GM12878 (cell line): ENCODE results near the gene DUSP22. TPM values are rescaled to one million over a fixed set of nuclear protein-coding genes. Genes with fewer than 3 reads are reported as not detected.

Source experiments
- ATF7 ChIP-seq: fragments of 450-650 bp; IDR thresholded peaks from 2 replicates; pipeline ENCODE4 v1.6.1; 2016; ENCODE audit warnings: low read depth, mild to moderate bottlenecking
- BACH1 ChIP-seq: fragments of 450-650 bp; IDR thresholded peaks from 2 replicates; pipeline ENCODE4 v1.6.1; 2017; ENCODE audit warnings: mild to moderate bottlenecking, borderline replicate concordance
- BHLHE40 ChIP-seq, 2 experiments: fragments of 450-650 bp in 1 of 2; IDR thresholded peaks; 2 replicates each; pipeline ENCODE4 v1.6.1; 2011 to 2017; ENCODE audit warnings: low read depth in 2 of 2, borderline replicate concordance in 1 of 2, improper control_type of control experiment in 1 of 2, low read length in 1 of 2, mild to moderate bottlenecking in 1 of 2
- DPF2 ChIP-seq: fragments of 450-650 bp; IDR thresholded peaks from 2 replicates; pipeline ENCODE4 v1.6.1; 2017; ENCODE audit warnings: mild to moderate bottlenecking
- EED ChIP-seq: sonication (generic); IDR thresholded peaks from 2 replicates; pipeline ENCODE4 v1.6.1; 2016; ENCODE audit warnings: antibody characterized with exemption, low read depth
- ETV6 ChIP-seq, 2 experiments: fragments of 450-650 bp in 1 of 2; IDR thresholded peaks in 1 of 2; conservative IDR thresholded peaks in 1 of 2; 2 replicates each; pipeline ENCODE4 v1.6.1; 2014; ENCODE audit warnings: antibody characterized with exemption in 1 of 2, borderline replicate concordance in 1 of 2, low read depth in 1 of 2, mild to moderate bottlenecking in 1 of 2, moderate library complexity in 1 of 2
- FOS ChIP-seq: IDR thresholded peaks from 3 replicates; pipeline ENCODE4 v1.6.1; 2011; ENCODE audit warnings: borderline replicate concordance; ENCODE audit not compliant: insufficient read length; ENCODE audit errors: extremely low read depth
- JUND ChIP-seq: IDR thresholded peaks from 2 replicates; pipeline ENCODE4 v1.6.1; 2012; ENCODE audit warnings: low read depth, mild to moderate bottlenecking, low read length, improper control_type of control experiment, moderate library complexity
- LARP7 ChIP-seq: fragments of 450-650 bp; IDR thresholded peaks from 2 replicates; pipeline ENCODE4 v1.6.1; 2017; ENCODE audit warnings: mild to moderate bottlenecking
- NBN ChIP-seq: fragments of 450-650 bp; IDR thresholded peaks from 2 replicates; pipeline ENCODE4 v1.6.1; 2016
- PAX5 ChIP-seq: IDR thresholded peaks from 2 replicates; pipeline ENCODE4 v1.6.1; 2011; ENCODE audit warnings: low read depth, low read length, borderline replicate concordance
- SP1 ChIP-seq: IDR thresholded peaks from one replicate; pipeline ENCODE4 v1.6.1; 2011; ENCODE audit warnings: low read depth, low read length
- TBL1XR1 ChIP-seq: IDR thresholded peaks from 2 replicates; pipeline ENCODE4 v1.6.1; 2012; ENCODE audit warnings: low read depth, low read length, improper control_type of control experiment
- TCF3 ChIP-seq: IDR thresholded peaks from 2 replicates; pipeline ENCODE4 v1.6.1; 2012; ENCODE audit warnings: low read depth, mild to moderate bottlenecking, low read length, borderline replicate concordance; ENCODE audit not compliant: insufficient read depth
- YBX1 ChIP-seq: fragments of 450-650 bp; IDR thresholded peaks from 2 replicates; pipeline ENCODE4 v1.6.1; 2016; ENCODE audit warnings: antibody characterized with exemption
- ZBED1 ChIP-seq: IDR thresholded peaks from 2 replicates; pipeline ENCODE4 v1.6.1; 2016; ENCODE audit warnings: borderline replicate concordance
- ZNF622 ChIP-seq: fragments of 450-650 bp; IDR thresholded peaks from 2 replicates; pipeline ENCODE4 v1.6.1; 2017; ENCODE audit warnings: mild to moderate bottlenecking, inconsistent platforms
- polyA plus RNA-seq, 11 experiments: library from polyadenylated mRNA; depleted of rRNA in 4 of 11; unstranded in 6 of 11; stranded (reverse) in 5 of 11; fragments of >200 nt; fragmentation: Nextera tagmentation in 4 of 11; fragmentation: Illumina TruSeq in 1 of 11; extraction: Ambion mirVana in 4 of 11; extraction: Trizol in 1 of 11; gene quantifications; 1 replicate in 1 of 11; 2 replicates in 10 of 11; pipeline versions ENCODE4 v1.2.1 to v1.2.3, GENCODE V29; 2011 to 2016; ENCODE audit warnings: inconsistent platforms in 2 of 11, missing spikeins in 2 of 11, low read depth in 1 of 11
- total RNA-seq, 4 experiments: library from RNA; depleted of rRNA in 3 of 4; stranded (reverse); fragments of >200 nt in 3 of 4; fragmentation: Illumina TruSeq in 1 of 4; extraction: Trizol in 1 of 4; gene quantifications; 2 replicates each; pipeline versions ENCODE4 v1.2.1 to v1.2.3, GENCODE V29; 2013 to 2021
- TF ChIP-seq, protein P1 (sequence below): IDR thresholded peaks from 2 replicates; pipeline ENCODE4 v1.6.1; 2011; ENCODE audit warnings: borderline replicate concordance, low read depth, mild to moderate bottlenecking, moderate library complexity, low read length; ENCODE audit not compliant: insufficient read depth, poor library complexity, severe bottlenecking
- TF ChIP-seq, protein P2 (sequence below): fragments of 450-650 bp; IDR thresholded peaks from 2 replicates; pipeline ENCODE4 v1.6.1; 2016; ENCODE audit warnings: mild to moderate bottlenecking
- TF ChIP-seq, protein P3 (sequence below), 3 experiments: IDR thresholded peaks in 2 of 3; conservative IDR thresholded peaks in 1 of 3; 2 replicates each; pipeline ENCODE4 v1.5.1; 2011; ENCODE audit warnings: low read depth in 3 of 3, low read length in 3 of 3, mild to moderate bottlenecking in 3 of 3, control low read depth in 2 of 3, moderate library complexity in 2 of 3, inconsistent platforms in 1 of 3, mixed read lengths in 1 of 3; ENCODE audit not compliant: control insufficient read depth in 2 of 3, insufficient read depth in 1 of 3; ENCODE audit errors: extremely low read depth in 1 of 3
- TF ChIP-seq, protein P4 (sequence below): fragments of 450-650 bp; IDR thresholded peaks from 2 replicates; pipeline ENCODE4 v1.6.1; 2017; ENCODE audit warnings: low read depth, mild to moderate bottlenecking, moderate library complexity
- TF ChIP-seq, protein P5 (sequence below): IDR thresholded peaks from 2 replicates; pipeline ENCODE4 v1.6.1; 2011; ENCODE audit warnings: borderline replicate concordance, low read depth, mild to moderate bottlenecking, moderate library complexity, mixed read lengths, low read length; ENCODE audit not compliant: insufficient read depth; ENCODE audit errors: extremely low read length

Gene DUSP22
- total and polyA plus RNA-seq, 10 of the 15 experiments (the other 5 are each of a cell fraction or from before 2014, with no cell fraction given) = 78.9 to 156 (median 107) TPM

DNA sequence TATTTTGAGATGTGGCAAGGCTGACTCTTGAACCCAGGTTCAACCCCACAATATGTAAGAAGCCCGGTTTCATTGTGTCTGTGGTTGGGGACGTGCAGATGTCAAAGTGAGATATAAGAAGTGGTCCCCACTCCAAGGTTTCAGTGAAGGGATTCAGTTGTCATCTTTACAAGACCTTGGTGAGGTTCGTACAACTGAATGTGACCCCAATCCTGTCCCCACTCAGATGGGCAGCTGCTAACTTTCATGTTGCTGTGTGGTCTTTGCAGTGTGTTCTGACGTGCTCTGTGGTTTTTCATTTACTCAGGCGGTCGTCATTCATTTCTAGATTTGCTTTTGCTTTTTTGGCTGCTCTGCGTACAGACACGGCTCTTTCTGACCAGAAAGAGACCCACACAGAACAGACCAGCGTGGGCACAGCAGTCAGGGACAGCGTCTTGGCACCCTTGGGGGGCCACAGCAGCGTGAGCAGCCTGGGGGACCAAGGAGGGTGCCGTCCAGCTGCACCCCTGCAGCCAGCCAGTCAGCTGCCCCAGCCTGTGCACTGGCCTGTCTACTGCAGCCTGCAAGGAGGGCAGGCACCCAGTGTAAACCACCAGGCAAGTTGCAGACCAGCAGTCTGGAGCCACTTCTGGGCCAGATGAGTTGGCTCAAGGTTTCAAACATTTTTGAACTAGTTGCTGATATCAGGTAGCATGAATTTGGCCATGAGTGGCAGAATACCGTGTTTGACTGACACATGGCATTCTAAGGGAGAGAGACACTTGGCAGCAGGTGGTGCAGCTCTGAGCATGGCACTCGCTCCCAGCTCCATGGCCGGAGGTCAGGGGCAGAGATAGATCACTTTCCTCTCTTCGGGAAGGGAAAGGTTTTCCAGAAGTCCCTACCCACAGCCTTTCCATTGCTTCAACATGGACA is 49.9 kb downstream of the DUSP22 start (continued):
- TF ChIP-seq, protein P1, sequence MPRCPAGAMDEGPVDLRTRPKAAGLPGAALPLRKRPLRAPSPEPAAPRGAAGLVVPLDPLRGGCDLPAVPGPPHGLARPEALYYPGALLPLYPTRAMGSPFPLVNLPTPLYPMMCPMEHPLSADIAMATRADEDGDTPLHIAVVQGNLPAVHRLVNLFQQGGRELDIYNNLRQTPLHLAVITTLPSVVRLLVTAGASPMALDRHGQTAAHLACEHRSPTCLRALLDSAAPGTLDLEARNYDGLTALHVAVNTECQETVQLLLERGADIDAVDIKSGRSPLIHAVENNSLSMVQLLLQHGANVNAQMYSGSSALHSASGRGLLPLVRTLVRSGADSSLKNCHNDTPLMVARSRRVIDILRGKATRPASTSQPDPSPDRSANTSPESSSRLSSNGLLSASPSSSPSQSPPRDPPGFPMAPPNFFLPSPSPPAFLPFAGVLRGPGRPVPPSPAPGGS = peak; percentile 89
- TF ChIP-seq ZBED1 (peak; percentile 97), BHLHE40 (IDR thresholded peaks at IDR 0.05; ENCODE audit: borderline replicate concordance in 1 of 2, low read depth in 2 of 2, low read length in 1 of 2) (peak; percentile 77 to 88), TCF3 (peak; percentile 98), BACH1 (peak; percentile 85), TBL1XR1 (peak; percentile 91), DPF2 (peak; percentile 97), SP1 (peak; percentile 87), ETV6 (conservative IDR thresholded peaks at IDR 0.05 in 1 of 2, IDR thresholded peaks at IDR 0.05 in 1 of 2; ENCODE audit: borderline replicate concordance in 1 of 2, low read depth in 1 of 2) (no peak), ZNF622 (no peak), LARP7 (peak; percentile 54), NBN (peak; percentile 96), YBX1 (no peak), FOS (no peak), ATF7 (peak; percentile 93), EED (peak; percentile 74; the same call in 1 of the 2 replicates), JUND (peak; percentile 70; the same call in 1 of the 2 replicates), PAX5 (peak; percentile 96)
- TF ChIP-seq, protein P2, sequence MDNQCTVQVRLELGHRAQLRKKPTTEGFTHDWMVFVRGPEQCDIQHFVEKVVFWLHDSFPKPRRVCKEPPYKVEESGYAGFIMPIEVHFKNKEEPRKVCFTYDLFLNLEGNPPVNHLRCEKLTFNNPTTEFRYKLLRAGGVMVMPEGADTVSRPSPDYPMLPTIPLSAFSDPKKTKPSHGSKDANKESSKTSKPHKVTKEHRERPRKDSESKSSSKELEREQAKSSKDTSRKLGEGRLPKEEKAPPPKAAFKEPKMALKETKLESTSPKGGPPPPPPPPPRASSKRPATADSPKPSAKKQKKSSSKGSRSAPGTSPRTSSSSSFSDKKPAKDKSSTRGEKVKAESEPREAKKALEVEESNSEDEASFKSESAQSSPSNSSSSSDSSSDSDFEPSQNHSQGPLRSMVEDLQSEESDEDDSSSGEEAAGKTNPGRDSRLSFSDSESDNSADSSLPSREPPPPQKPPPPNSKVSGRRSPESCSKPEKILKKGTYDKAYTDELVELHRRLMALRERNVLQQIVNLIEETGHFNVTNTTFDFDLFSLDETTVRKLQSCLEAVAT = peak; percentile 96
- TF ChIP-seq, protein P3, sequence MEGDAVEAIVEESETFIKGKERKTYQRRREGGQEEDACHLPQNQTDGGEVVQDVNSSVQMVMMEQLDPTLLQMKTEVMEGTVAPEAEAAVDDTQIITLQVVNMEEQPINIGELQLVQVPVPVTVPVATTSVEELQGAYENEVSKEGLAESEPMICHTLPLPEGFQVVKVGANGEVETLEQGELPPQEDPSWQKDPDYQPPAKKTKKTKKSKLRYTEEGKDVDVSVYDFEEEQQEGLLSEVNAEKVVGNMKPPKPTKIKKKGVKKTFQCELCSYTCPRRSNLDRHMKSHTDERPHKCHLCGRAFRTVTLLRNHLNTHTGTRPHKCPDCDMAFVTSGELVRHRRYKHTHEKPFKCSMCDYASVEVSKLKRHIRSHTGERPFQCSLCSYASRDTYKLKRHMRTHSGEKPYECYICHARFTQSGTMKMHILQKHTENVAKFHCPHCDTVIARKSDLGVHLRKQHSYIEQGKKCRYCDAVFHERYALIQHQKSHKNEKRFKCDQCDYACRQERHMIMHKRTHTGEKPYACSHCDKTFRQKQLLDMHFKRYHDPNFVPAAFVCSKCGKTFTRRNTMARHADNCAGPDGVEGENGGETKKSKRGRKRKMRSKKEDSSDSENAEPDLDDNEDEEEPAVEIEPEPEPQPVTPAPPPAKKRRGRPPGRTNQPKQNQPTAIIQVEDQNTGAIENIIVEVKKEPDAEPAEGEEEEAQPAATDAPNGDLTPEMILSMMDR (IDR thresholded peaks at IDR 0.05 in 2 of 3, conservative IDR thresholded peaks at IDR 0.05 in 1 of 3; ENCODE audit: control insufficient read depth in 2 of 3, extremely low read depth in 1 of 3, insufficient read depth in 1 of 3, low read depth in 3 of 3, low read length in 3 of 3) = no peak
- TF ChIP-seq, protein P4, sequence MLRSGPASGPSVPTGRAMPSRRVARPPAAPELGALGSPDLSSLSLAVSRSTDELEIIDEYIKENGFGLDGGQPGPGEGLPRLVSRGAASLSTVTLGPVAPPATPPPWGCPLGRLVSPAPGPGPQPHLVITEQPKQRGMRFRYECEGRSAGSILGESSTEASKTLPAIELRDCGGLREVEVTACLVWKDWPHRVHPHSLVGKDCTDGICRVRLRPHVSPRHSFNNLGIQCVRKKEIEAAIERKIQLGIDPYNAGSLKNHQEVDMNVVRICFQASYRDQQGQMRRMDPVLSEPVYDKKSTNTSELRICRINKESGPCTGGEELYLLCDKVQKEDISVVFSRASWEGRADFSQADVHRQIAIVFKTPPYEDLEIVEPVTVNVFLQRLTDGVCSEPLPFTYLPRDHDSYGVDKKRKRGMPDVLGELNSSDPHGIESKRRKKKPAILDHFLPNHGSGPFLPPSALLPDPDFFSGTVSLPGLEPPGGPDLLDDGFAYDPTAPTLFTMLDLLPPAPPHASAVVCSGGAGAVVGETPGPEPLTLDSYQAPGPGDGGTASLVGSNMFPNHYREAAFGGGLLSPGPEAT = peak; percentile 61
- TF ChIP-seq, protein P5, sequence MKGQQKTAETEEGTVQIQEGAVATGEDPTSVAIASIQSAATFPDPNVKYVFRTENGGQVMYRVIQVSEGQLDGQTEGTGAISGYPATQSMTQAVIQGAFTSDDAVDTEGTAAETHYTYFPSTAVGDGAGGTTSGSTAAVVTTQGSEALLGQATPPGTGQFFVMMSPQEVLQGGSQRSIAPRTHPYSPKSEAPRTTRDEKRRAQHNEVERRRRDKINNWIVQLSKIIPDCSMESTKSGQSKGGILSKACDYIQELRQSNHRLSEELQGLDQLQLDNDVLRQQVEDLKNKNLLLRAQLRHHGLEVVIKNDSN = no peak
